ENCODE results near the gene KIF18B. TPM values are rescaled to one million over a fixed set of nuclear protein-coding genes. Genes with fewer than 3 reads are reported as not detected.
A peak's percentile ranks its signal among the peaks of the same experiment; 100 is the strongest.

Gene KIF18B
- total and polyA plus RNA-seq, 2 donors = 2.4 to 3.5 TPM

GRCh38 chr17:44880062-44880461 lies 67.5 kb downstream of the KIF18B start:
- Histone ChIP-seq H3K4me3 (ENCODE audit: low read length in 2 of 2) (no peak overlapping the region), H3K4me1 (ENCODE audit: control insufficient read depth in 2 of 2, insufficient read depth in 2 of 2, low read length in 2 of 2) (no peaks in the 10 kb centered on the region), H3K9me3 (ENCODE audit: control insufficient read depth in 2 of 2, insufficient read depth in 1 of 2, low read length in 1 of 2) (no peaks in the 10 kb centered on the region), H3K27ac (ENCODE audit: low read depth in 1 of 2, low read length in 1 of 2) (no peak overlapping the region), H3K27me3 (ENCODE audit: control insufficient read depth in 2 of 2, insufficient read depth in 1 of 2, low read length in 1 of 2) (no peaks in the 10 kb centered on the region), H3K36me3 (ENCODE audit: control insufficient read depth in 2 of 2, insufficient read depth in 2 of 2, low read length in 1 of 2) (peaks cover 62 to 85% of the 10 kb centered on the region in 2 donors)
- 99% methylated on average over 2 of the region's 2 CpGs for WGBS
- DNase-seq (ENCODE audit: low read depth in 6 of 9, low spot score in 9 of 9) = no peak

GRCh38 chr17:44879376-44879775 lies 68.2 kb downstream of the KIF18B start:
- WGBS = 98% methylated on average over 6 of the region's 6 CpGs

GRCh38 chr17:44878627-44879221 lies 68.8 kb downstream of the KIF18B start:
- H3K4me3 ChIP-seq (ENCODE audit: low read length in 2 of 2) = no peak overlapping the region
- no peaks in the 10 kb centered on the region for H3K9me3 ChIP-seq (ENCODE audit: control insufficient read depth in 2 of 2, insufficient read depth in 1 of 2, low read length in 1 of 2)
- no peaks in the 10 kb centered on the region for H3K4me1 ChIP-seq (ENCODE audit: control insufficient read depth in 2 of 2, insufficient read depth in 2 of 2, low read length in 2 of 2)
- no peaks in the 10 kb centered on the region for H3K27me3 ChIP-seq (ENCODE audit: control insufficient read depth in 2 of 2, insufficient read depth in 1 of 2, low read length in 1 of 2)
- peak in 4 of 9 donors; percentile 17 to 54 (median 33) for DNase-seq (ENCODE audit: low read depth in 6 of 9, low spot score in 9 of 9)
- 73% methylated on average over 6 of the region's 6 CpGs for WGBS
- H3K36me3 ChIP-seq (ENCODE audit: control insufficient read depth in 2 of 2, insufficient read depth in 2 of 2, low read length in 1 of 2) = peaks cover 61 to 84% of the 10 kb centered on the region in 2 donors
- H3K27ac ChIP-seq (ENCODE audit: low read depth in 1 of 2, low read length in 1 of 2) = no peak overlapping the region

More at GRCh38 chr17:44879376-44879775, 68.2 kb downstream of the KIF18B start:
- H3K27me3 ChIP-seq (ENCODE audit: control insufficient read depth in 2 of 2, insufficient read depth in 1 of 2, low read length in 1 of 2) = no peaks in the 10 kb centered on the region
- H3K4me3 ChIP-seq (ENCODE audit: low read length in 2 of 2) = no peak overlapping the region
- DNase-seq (ENCODE audit: low read depth in 6 of 9, low spot score in 9 of 9) = no peak
- H3K4me1 ChIP-seq (ENCODE audit: control insufficient read depth in 2 of 2, insufficient read depth in 2 of 2, low read length in 2 of 2) = no peaks in the 10 kb centered on the region
- peaks cover 59 to 85% of the 10 kb centered on the region in 2 donors for H3K36me3 ChIP-seq (ENCODE audit: control insufficient read depth in 2 of 2, insufficient read depth in 2 of 2, low read length in 1 of 2)
- no peaks in the 10 kb centered on the region for H3K9me3 ChIP-seq (ENCODE audit: control insufficient read depth in 2 of 2, insufficient read depth in 1 of 2, low read length in 1 of 2)
- no peak overlapping the region for H3K27ac ChIP-seq (ENCODE audit: low read depth in 1 of 2, low read length in 1 of 2)

- Histone ChIP-seq H3K36me3 (ENCODE audit: control insufficient read depth in 2 of 2, insufficient read depth in 2 of 2, low read length in 1 of 2) (peaks cover 57 to 79% of the 10 kb centered on the region in 2 donors), H3K9me3 (ENCODE audit: control insufficient read depth in 2 of 2, insufficient read depth in 1 of 2, low read length in 1 of 2) (no peaks in the 10 kb centered on the region), H3K4me1 (ENCODE audit: control insufficient read depth in 2 of 2, insufficient read depth in 2 of 2, low read length in 2 of 2) (no peaks in the 10 kb centered on the region), H3K27ac (ENCODE audit: low read depth in 1 of 2, low read length in 1 of 2) (no peak overlapping the region), H3K27me3 (ENCODE audit: control insufficient read depth in 2 of 2, insufficient read depth in 1 of 2, low read length in 1 of 2) (no peaks in the 10 kb centered on the region), H3K4me3 (ENCODE audit: low read length in 2 of 2) (no peak overlapping the region)
- no peak for DNase-seq (ENCODE audit: low read depth in 6 of 9, low spot score in 9 of 9)
- 99% methylated on average over 5 of the region's 5 CpGs for WGBS
Measured at GRCh38 chr17:44877121-44877520, 70.5 kb downstream of the KIF18B start.

- Histone ChIP-seq H3K4me3 (ENCODE audit: low read length in 2 of 2) (no peak overlapping the region), H3K27ac (ENCODE audit: low read depth in 1 of 2, low read length in 1 of 2) (no peak overlapping the region), H3K27me3 (ENCODE audit: control insufficient read depth in 2 of 2, insufficient read depth in 1 of 2, low read length in 1 of 2) (no peaks in the 10 kb centered on the region), H3K4me1 (ENCODE audit: control insufficient read depth in 2 of 2, insufficient read depth in 2 of 2, low read length in 2 of 2) (no peaks in the 10 kb centered on the region), H3K9me3 (ENCODE audit: control insufficient read depth in 2 of 2, insufficient read depth in 1 of 2, low read length in 1 of 2) (no peaks in the 10 kb centered on the region), H3K36me3 (ENCODE audit: control insufficient read depth in 2 of 2, insufficient read depth in 2 of 2, low read length in 1 of 2) (peaks cover 55 to 79% of the 10 kb centered on the region in 2 donors)
- WGBS = 97% methylated on average over 6 of the region's 6 CpGs
- no peak for DNase-seq (ENCODE audit: low read depth in 6 of 9, low spot score in 9 of 9)
Measured at GRCh38 chr17:44875761-44876160, 71.8 kb downstream of the KIF18B start.

Other genes starting within 250 kb of the KIF18B start
- gene DBF4B, start 239.1 kb downstream of the KIF18B start, total RNA-seq = 3.5 TPM
- 5.2 TPM for gene DBF4B, start 239.1 kb downstream of the KIF18B start, polyA plus RNA-seq
- 0.33 TPM for gene ADAM11, start 188.8 kb downstream of the KIF18B start, total RNA-seq
- gene ADAM11, start 188.8 kb downstream of the KIF18B start, polyA plus RNA-seq = 1.3 TPM
- 2.2 TPM for gene GJC1, start 117.5 kb downstream of the KIF18B start, total RNA-seq
- 2.1 TPM for gene GJC1, start 117.5 kb downstream of the KIF18B start, polyA plus RNA-seq
- gene HIGD1B, start 99.9 kb downstream of the KIF18B start, total RNA-seq = 1.8 TPM
- 2.2 TPM for gene HIGD1B, start 99.9 kb downstream of the KIF18B start, polyA plus RNA-seq
- gene EFTUD2, start 48.3 kb downstream of the KIF18B start, total RNA-seq = 65.8 TPM
- gene EFTUD2, start 48.3 kb downstream of the KIF18B start, polyA plus RNA-seq = 44.0 TPM
- gene GFAP, start 32.3 kb downstream of the KIF18B start, total RNA-seq = 0.19 TPM
- gene GFAP, start 32.3 kb downstream of the KIF18B start, polyA plus RNA-seq = 0.43 TPM
- 0.09 TPM for gene C1QL1, start 20.5 kb upstream of the KIF18B start, total RNA-seq
- 0.23 TPM for gene C1QL1, start 20.5 kb upstream of the KIF18B start, polyA plus RNA-seq
- 26.7 TPM for gene DCAKD, start 103.9 kb upstream of the KIF18B start, total RNA-seq
- 24.7 TPM for gene DCAKD, start 103.9 kb upstream of the KIF18B start, polyA plus RNA-seq
- gene NMT1, start 113.5 kb upstream of the KIF18B start, total RNA-seq = 70.7 TPM
- gene NMT1, start 113.5 kb upstream of the KIF18B start, polyA plus RNA-seq = 39.3 TPM
- gene PLCD3, start 184.7 kb upstream of the KIF18B start, total RNA-seq = 0.66 TPM
- 9.1 TPM for gene PLCD3, start 184.7 kb upstream of the KIF18B start, polyA plus RNA-seq
- 4.7 TPM for gene ACBD4, start 187.9 kb upstream of the KIF18B start, total RNA-seq
- gene ACBD4, start 187.9 kb upstream of the KIF18B start, polyA plus RNA-seq = 26.5 TPM
- 8.8 TPM for gene HEXIM1, start 200.7 kb upstream of the KIF18B start, total RNA-seq
- 33.9 TPM for gene HEXIM1, start 200.7 kb upstream of the KIF18B start, polyA plus RNA-seq
- 7.4 TPM for gene HEXIM2, start 214.1 kb upstream of the KIF18B start, total RNA-seq
- gene HEXIM2, start 214.1 kb upstream of the KIF18B start, polyA plus RNA-seq = 9.6 TPM

All from thymus (tissue), 11 donors.